Midbrain (tissue), 1 donor: ENCODE results near the gene GSTA1.
"Not testable (repeated sequence)": the region's sequence is repeated elsewhere in the genome, so short reads cannot be mapped to it uniquely, and the experiment has no call there.

ENCODE experiments used
- DNase-seq: peaks from one replicate; lab custom pipeline; 2025; lab: John Stamatoyannopoulos, UW

Gene GSTA1

DNA sequence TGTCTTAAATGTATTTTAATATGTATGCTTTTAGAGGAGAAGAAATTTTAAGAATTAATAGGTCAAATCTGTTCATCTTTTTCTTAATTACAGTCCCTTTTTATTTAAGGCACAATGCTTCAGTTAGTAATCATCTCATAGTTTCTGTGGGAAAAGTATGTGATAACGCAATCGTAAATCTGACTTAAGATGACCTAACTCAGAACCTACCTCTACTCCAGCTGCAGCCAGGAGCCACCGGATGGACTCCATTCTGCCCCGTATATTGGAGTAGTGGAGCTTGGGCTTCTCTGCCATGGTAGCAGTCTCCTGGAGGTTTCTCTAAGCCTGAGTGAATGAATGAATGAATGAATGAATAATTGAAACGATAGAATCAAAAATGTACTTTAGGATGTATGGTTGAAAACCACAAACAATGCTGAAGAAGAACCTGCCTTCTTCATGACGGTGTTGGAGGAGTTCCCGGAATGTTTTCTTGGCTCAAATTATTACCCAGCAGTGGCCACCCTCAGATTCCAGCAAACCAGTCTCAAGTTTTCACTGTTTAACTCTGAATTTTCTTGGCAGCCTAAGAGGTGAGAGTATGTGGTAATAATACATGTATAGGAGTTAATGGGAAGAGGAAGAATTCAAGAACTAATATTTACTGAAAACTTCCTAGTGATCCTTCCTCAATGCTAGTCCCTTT is 45.8 kb downstream of the GSTA1 start:
- not testable (repeated sequence) for DNase-seq

GRCh38 chr6:52754443-52754842 is 49.2 kb downstream of the GSTA1 start:
- DNase-seq: no peak

GRCh38 chr6:52753137-52753536 is 50.5 kb downstream of the GSTA1 start:
- DNase-seq: not testable (repeated sequence)

DNA sequence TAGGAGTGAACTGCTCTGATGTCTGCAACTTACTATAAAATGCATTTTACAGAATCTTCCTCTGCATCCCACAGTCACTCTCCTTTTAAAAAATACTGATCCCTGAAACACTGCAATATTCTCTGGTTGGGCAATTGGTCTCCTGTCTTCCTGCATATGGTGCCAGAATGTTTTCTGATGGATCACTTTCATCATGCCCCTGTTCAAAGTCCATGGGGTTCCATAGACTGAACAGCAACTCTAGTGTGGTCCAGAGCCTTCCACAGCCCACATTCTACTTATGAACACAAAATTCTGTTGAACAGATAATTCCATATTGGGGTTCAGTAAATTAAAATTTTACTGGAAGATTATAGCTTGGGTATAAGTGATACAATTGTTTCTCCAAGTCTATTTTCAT is 51.3 kb downstream of the GSTA1 start:
- DNase-seq: no peak

GRCh38 chr6:52749556-52750152 is 54.0 kb downstream of the GSTA1 start:
- DNase-seq: no peak

DNA sequence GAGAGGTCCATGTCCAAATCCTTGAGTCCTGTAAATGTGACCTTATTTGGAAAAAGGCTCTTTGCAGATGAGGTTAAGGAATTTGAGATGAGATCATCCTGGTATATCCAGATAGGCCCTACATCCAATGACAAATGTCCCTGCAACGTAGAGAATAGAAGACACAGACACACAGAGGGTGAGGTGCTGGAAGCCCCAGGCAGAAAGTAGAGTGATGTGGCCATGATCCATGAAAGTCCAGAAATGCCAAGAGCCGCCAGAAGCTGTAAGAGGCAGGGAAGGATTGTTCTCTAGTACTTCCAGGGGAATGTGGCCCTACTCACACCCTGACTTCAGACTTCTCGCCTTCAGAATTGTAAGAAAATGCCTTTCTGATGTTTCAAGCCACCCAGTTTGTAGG is 56.3 kb downstream of the GSTA1 start:
- not testable (repeated sequence) for DNase-seq

GRCh38 chr6:52746213-52746612 is 57.4 kb downstream of the GSTA1 start:
- no peak for DNase-seq

DNA sequence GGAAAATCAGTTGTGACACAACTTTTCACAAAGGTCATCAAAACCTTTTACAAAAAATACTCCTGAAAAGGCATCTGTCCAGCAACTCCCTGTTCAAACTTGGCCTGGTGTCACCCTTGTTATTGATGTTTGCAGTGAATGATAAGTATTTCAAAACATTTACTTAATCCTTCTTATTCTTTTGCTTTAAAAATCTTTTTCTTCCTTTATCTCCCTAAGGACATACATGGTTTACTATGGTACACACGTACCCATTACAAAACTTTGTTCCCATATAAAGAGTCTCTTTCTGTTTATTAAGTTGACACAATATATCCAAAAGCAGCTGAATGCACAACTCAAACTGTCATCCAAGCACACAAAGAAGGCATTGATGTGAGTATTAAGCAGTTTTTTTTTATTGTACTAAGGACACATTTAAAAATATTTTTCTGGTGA is 57.8 kb downstream of the GSTA1 start:
- DNase-seq: no peak

- no peak for DNase-seq
Observed at GRCh38 chr6:52741872-52742271, 61.7 kb downstream of the GSTA1 start.
